PFSK-1 (cell line): ENCODE data around the gene DNAI4.

Source experiments
- FOXP2 ChIP-seq: optimal IDR thresholded peaks from 2 replicates; pipeline ENCODE3; 2011; ENCODE audit warnings: borderline replicate concordance, control low read depth, inconsistent platforms; ENCODE audit not compliant: insufficient read depth; ENCODE audit errors: extremely low read length, extremely low read depth
- POLR2AphosphoS5 ChIP-seq: IDR thresholded peaks from 2 replicates; pipeline ENCODE4 v1.6.1; 2012; ENCODE audit warnings: low read depth, mild to moderate bottlenecking, control low read depth, low read length, moderate library complexity
- SIN3A ChIP-seq: IDR thresholded peaks from 2 replicates; pipeline ENCODE4 v1.6.1; 2012; ENCODE audit warnings: mild to moderate bottlenecking, low read length, moderate library complexity, borderline replicate concordance; ENCODE audit not compliant: insufficient read depth
- TAF1 ChIP-seq: IDR thresholded peaks from 2 replicates; pipeline ENCODE4 v1.6.1; 2012; ENCODE audit warnings: low read length, control low read depth, borderline replicate concordance; ENCODE audit not compliant: insufficient read depth
- TF ChIP-seq, protein P1 (sequence below), 2 experiments: IDR thresholded peaks; 2 replicates each; pipeline versions ENCODE4 v1.6.1 to v1.8.0; 2011 to 2012; ENCODE audit warnings: low read depth in 2 of 2, low read length in 2 of 2, control low read depth in 1 of 2, inconsistent platforms in 1 of 2, mild to moderate bottlenecking in 1 of 2, moderate library complexity in 1 of 2; ENCODE audit not compliant: insufficient read depth in 1 of 2

The DNAI4 gene

GRCh38 chr1:66791621-66792610 is 132.7 kb downstream of the DNAI4 start:
- TF ChIP-seq, protein P1, sequence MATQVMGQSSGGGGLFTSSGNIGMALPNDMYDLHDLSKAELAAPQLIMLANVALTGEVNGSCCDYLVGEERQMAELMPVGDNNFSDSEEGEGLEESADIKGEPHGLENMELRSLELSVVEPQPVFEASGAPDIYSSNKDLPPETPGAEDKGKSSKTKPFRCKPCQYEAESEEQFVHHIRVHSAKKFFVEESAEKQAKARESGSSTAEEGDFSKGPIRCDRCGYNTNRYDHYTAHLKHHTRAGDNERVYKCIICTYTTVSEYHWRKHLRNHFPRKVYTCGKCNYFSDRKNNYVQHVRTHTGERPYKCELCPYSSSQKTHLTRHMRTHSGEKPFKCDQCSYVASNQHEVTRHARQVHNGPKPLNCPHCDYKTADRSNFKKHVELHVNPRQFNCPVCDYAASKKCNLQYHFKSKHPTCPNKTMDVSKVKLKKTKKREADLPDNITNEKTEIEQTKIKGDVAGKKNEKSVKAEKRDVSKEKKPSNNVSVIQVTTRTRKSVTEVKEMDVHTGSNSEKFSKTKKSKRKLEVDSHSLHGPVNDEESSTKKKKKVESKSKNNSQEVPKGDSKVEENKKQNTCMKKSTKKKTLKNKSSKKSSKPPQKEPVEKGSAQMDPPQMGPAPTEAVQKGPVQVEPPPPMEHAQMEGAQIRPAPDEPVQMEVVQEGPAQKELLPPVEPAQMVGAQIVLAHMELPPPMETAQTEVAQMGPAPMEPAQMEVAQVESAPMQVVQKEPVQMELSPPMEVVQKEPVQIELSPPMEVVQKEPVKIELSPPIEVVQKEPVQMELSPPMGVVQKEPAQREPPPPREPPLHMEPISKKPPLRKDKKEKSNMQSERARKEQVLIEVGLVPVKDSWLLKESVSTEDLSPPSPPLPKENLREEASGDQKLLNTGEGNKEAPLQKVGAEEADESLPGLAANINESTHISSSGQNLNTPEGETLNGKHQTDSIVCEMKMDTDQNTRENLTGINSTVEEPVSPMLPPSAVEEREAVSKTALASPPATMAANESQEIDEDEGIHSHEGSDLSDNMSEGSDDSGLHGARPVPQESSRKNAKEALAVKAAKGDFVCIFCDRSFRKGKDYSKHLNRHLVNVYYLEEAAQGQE (IDR thresholded peaks at IDR 0.05; ENCODE audit: insufficient read depth in 1 of 2, low read depth in 2 of 2, low read length in 2 of 2) = no peak
- TF ChIP-seq TAF1 (no peak), SIN3A (no peak), FOXP2 (no peak), POLR2AphosphoS5 (no peak)

DNA sequence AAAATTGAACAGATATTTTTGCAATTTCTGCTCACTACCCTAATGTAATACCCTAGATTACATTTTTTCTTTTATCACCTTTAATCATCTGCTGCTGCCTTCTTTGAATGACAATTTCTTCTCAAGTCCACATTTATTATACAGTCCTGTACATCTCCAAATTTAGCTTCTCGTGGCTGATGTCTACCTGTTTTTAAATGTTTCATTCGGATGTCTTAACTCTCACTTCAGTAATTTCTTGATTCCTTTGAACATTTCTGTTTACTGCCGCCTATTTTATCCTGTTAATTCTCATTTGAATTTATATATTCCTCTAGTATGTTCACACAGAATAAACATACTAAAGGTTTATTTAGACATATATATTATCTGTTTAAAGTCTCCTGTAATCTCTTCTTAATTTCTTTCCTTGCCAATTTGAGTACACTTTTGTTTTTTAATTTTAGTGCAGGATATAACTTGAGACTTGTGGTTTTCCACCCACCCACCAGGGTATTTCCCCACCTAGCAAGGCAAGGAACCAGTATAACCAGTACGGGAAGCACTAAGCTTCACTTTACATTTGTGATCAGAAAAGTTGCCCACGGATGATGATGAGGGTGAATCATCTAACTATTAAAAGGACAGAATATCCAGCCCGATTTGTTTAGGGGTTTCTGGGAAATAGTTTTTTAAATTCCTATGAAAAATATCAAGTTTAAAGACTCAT is 136.3 kb downstream of the DNAI4 start:
- TF ChIP-seq, protein P1 (IDR thresholded peaks at IDR 0.05; ENCODE audit: insufficient read depth in 1 of 2, low read depth in 2 of 2, low read length in 2 of 2) = no peak
- no peak for TF ChIP-seq TAF1
- no peak for TF ChIP-seq POLR2AphosphoS5
- no peak for TF ChIP-seq SIN3A

- TF ChIP-seq POLR2AphosphoS5 (no peak), SIN3A (no peak), FOXP2 (no peak), TAF1 (no peak)
- TF ChIP-seq, protein P1 (IDR thresholded peaks at IDR 0.05; ENCODE audit: insufficient read depth in 1 of 2, low read depth in 2 of 2, low read length in 2 of 2) = no peak
Measured at GRCh38 chr1:66787641-66788040, 137.0 kb downstream of the DNAI4 start.

DNA sequence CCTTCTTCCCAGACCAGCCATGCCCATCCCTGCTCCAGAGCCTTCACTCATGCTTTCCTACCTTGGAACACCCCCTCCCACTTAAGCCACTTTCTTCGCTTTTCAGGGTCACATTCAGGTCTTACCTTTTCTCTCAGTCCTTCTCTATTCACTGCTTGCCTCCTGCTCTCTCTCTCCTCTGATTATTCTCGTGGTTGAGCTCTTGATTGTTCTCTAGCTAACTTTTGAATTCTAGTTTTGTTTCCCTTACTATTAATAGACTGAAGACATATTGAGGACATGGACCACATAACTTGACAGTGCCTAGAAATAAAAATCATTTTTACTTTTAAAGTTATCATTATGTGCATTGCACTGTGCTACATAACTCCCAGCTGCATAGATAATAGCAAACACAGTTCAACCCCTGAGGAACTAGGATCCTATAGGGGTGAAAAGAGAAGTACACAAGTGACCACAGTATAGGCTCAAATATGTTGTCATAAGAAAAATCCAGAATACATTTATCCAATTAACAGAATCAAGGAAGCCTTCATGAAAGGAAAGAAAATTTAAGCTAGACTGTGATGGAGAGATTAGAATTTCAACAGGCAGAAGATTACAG is 145.1 kb downstream of the DNAI4 start:
- TF ChIP-seq FOXP2 = no peak
- no peak for TF ChIP-seq TAF1
- TF ChIP-seq SIN3A = no peak
- TF ChIP-seq, protein P1 (IDR thresholded peaks at IDR 0.05; ENCODE audit: insufficient read depth in 1 of 2, low read depth in 2 of 2, low read length in 2 of 2) = no peak
- no peak for TF ChIP-seq POLR2AphosphoS5
